ENCODE measurements around the gene NIPAL4. TPM values are rescaled to one million over a fixed set of nuclear protein-coding genes. Genes with fewer than 3 reads are reported as not detected.

The NIPAL4 gene
- total RNA-seq, 6 experiments from 2014 or later = 0.14 to 0.38 (median 0.22) TPM

GRCh38 chr5:157523976-157524375, 64.0 kb downstream of the NIPAL4 start:
- H3K9me3 Mint-ChIP-seq = no peaks in the 10 kb centered on the region
- H3K27me3 Mint-ChIP-seq (ENCODE audit: insufficient read depth) = no peaks in the 10 kb centered on the region; the same call in 1 of the 2 replicates
- TF ChIP-seq CTCF (IDR thresholded peaks at IDR 0.05) = no peak
- DNase-seq = peak; percentile 41
- peaks cover 60% of the 10 kb centered on the region for H3K4me1 Mint-ChIP-seq (ENCODE audit: low read depth)
- H3K36me3 Mint-ChIP-seq (ENCODE audit: low read depth) = peaks cover 31% of the 10 kb centered on the region
- peak overlapping the region; percentile 72 for H3K27ac Mint-ChIP-seq
- no peak overlapping the region for H3K4me3 Mint-ChIP-seq

Other genes starting within 250 kb of the NIPAL4 start
- gene CYFIP2, start 194.1 kb upstream of the NIPAL4 start, total RNA-seq (2021; fragmentation: NEBNext Ultra II Directional; extraction: Animal tissue kit (Norgen Biotek cat#: 25700)) = 10 to 100 TPM in 3 of 6 experiments, 1 to 10 TPM in 3; 7.1 to 20.0 (median 9.7) TPM
- gene ADAM19, start 115.6 kb downstream of the NIPAL4 start, total RNA-seq (2021; fragmentation: NEBNext Ultra II Directional; extraction: Animal tissue kit (Norgen Biotek cat#: 25700)) = 100 to 1,000 TPM in 2 of 6 experiments, 10 to 100 TPM in 4; 75.4 to 152 (median 83.2) TPM
- gene SOX30, start 192.2 kb downstream of the NIPAL4 start, total RNA-seq (2021; fragmentation: NEBNext Ultra II Directional; extraction: Animal tissue kit (Norgen Biotek cat#: 25700)) = under 1 TPM in 4 of 6 experiments, not detected in 2; 0.09 to 0.19 (median 0.12) TPM
- not detected for gene C5orf52, start 211.3 kb downstream of the NIPAL4 start, total RNA-seq (2021; fragmentation: NEBNext Ultra II Directional; extraction: Animal tissue kit (Norgen Biotek cat#: 25700))